OCI-LY3 (cell line): Measurements from ENCODE around the gene OSBPL3.

Source experiments
- CTCF ChIP-seq: fragments of 200-600, 300-600 bp; sonication (generic); IDR thresholded peaks from 2 replicates; pipeline ENCODE4 v1.5.1; 2014; ENCODE audit warnings: antibody characterized with exemption, low read length, low read depth
- EZH2phosphoT487 ChIP-seq: fragments of 200-600 bp; shearing (Covaris generic); IDR thresholded peaks from 2 replicates; pipeline ENCODE4 v1.6.1; 2018; ENCODE audit warnings: antibody characterized with exemption, mixed run types, low read depth

- TF ChIP-seq EZH2phosphoT487 (no peak), CTCF (no peak)
These were observed 217.2 kb downstream of the OSBPL3 start for GRCh38 chr7:24762771-24763170.
